Loucy (cell line): ENCODE data around the gene NCKAP5.

Experiments used
- H2AFZ ChIP-seq: fragments of 200-600 bp; sonication (generic); 2 replicates; pipeline ENCODE4 v1.6.0; 2016; ENCODE audit warnings: antibody characterized with exemption, mild to moderate bottlenecking, low read length, moderate library complexity
- H3F3A ChIP-seq: fragments of 200-600 bp; 2 replicates; pipeline ENCODE4 v1.6.0; 2016; ENCODE audit warnings: antibody characterized with exemption, low read depth, mild to moderate bottlenecking
- H3K27me3 ChIP-seq: fragments of 200-600 bp; sonication (generic); 2 replicates; pipeline ENCODE4 v1.6.1; 2014; ENCODE audit warnings: low read length, mild to moderate bottlenecking; ENCODE audit not compliant: insufficient read depth, poor library complexity, severe bottlenecking
- H3K36me3 ChIP-seq: fragments of 200-600 bp; sonication (generic); 2 replicates; pipeline ENCODE4 v1.6.1; 2016; ENCODE audit warnings: low read length; ENCODE audit not compliant: insufficient read depth
- H3K4me1 ChIP-seq: fragments of 200-600 bp; sonication (generic); 2 replicates; pipeline ENCODE4 v1.5.1; 2014; ENCODE audit warnings: low read length, mild to moderate bottlenecking; ENCODE audit not compliant: insufficient read depth, poor library complexity, severe bottlenecking
- H3K4me2 ChIP-seq: fragments of 200-600 bp; sonication (generic); 2 replicates; pipeline ENCODE4 v1.6.0; 2014; ENCODE audit warnings: antibody characterized with exemption, low read length, low read depth, mild to moderate bottlenecking; ENCODE audit not compliant: poor library complexity, severe bottlenecking
- H3K4me3 ChIP-seq: fragments of 200-600 bp; sonication (generic); 2 replicates; pipeline ENCODE4 v1.5.1; 2014; ENCODE audit warnings: low read length, mild to moderate bottlenecking, mixed read lengths; ENCODE audit not compliant: poor library complexity, severe bottlenecking
- H3K79me2 ChIP-seq: fragments of 200-600 bp; sonication (generic); 2 replicates; pipeline ENCODE4 v1.6.1; 2014; ENCODE audit warnings: low read length; ENCODE audit not compliant: insufficient read depth
- H3K9ac ChIP-seq: fragments of 200-600 bp; sonication (generic); 2 replicates; pipeline ENCODE4 v1.6.0; 2014; ENCODE audit warnings: mild to moderate bottlenecking, low read depth, low read length, moderate library complexity; ENCODE audit not compliant: poor library complexity, severe bottlenecking
- H3K9me2 ChIP-seq: fragments of 200-600 bp; sonication (generic); replicated peaks from 2 replicates; pipeline ENCODE4 v1.6.1; 2016; ENCODE audit warnings: low read depth, low read length, mixed read lengths
- H3K9me3 ChIP-seq: fragments of 200-600 bp; sonication (generic); 2 replicates; pipeline ENCODE4 v1.6.1; 2014; ENCODE audit warnings: mild to moderate bottlenecking, antibody characterized with exemption, low read length, low read depth; ENCODE audit not compliant: insufficient read depth
- H4K20me1 ChIP-seq: fragments of 200-600 bp; sonication (generic); 2 replicates; pipeline ENCODE4 v1.6.0; 2014; ENCODE audit warnings: antibody characterized with exemption, low read length, mild to moderate bottlenecking; ENCODE audit not compliant: insufficient read depth, poor library complexity, severe bottlenecking
- EZH2phosphoT487 ChIP-seq: fragments of 200-600 bp; IDR thresholded peaks from 2 replicates; pipeline ENCODE4 v1.6.1; 2018; ENCODE audit warnings: antibody characterized with exemption, mild to moderate bottlenecking, moderate library complexity, borderline replicate concordance
- TF ChIP-seq, protein P1 (sequence below): fragments of 200-600 bp; sonication (generic); conservative IDR thresholded peaks from 2 replicates; pipeline ENCODE4 v1.5.1; 2014; ENCODE audit warnings: mild to moderate bottlenecking, antibody characterized with exemption, low read length

The NCKAP5 gene

DNA sequence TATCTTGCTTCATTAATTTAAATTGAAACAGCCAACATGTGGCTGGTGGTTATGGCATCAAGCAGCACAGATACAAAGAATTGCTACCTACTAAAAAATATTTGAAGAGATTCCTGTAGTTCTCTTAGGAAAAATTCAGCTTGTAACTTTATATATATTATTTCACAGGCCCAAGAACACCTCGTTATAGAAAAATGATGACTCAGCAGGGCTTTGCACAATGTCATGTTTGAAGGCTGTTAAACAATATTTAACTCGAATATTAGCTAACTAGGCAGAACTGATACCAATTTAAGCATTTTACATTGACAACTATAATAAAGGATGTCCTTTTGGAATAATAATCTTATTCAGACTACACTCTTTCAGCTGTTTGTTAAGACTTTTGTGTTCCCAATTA lies 795.9 kb downstream of the NCKAP5 start:
- Histone ChIP-seq H3K9me3 (no peaks in the 10 kb centered on the region; the same call in 1 of the 2 replicates), H3K36me3 (no peaks in the 10 kb centered on the region), H3K4me2 (no peak overlapping the region), H3K4me3 (no peak overlapping the region), H3K9me2 (no peaks in the 10 kb centered on the region), H2AFZ (no peak overlapping the region), H4K20me1 (no peaks in the 10 kb centered on the region), H3K4me1 (no peaks in the 10 kb centered on the region), H3F3A (no peaks in the 10 kb centered on the region), H3K79me2 (no peaks in the 10 kb centered on the region), H3K9ac (no peak overlapping the region), H3K27me3 (no peaks in the 10 kb centered on the region)
- TF ChIP-seq, protein P1, sequence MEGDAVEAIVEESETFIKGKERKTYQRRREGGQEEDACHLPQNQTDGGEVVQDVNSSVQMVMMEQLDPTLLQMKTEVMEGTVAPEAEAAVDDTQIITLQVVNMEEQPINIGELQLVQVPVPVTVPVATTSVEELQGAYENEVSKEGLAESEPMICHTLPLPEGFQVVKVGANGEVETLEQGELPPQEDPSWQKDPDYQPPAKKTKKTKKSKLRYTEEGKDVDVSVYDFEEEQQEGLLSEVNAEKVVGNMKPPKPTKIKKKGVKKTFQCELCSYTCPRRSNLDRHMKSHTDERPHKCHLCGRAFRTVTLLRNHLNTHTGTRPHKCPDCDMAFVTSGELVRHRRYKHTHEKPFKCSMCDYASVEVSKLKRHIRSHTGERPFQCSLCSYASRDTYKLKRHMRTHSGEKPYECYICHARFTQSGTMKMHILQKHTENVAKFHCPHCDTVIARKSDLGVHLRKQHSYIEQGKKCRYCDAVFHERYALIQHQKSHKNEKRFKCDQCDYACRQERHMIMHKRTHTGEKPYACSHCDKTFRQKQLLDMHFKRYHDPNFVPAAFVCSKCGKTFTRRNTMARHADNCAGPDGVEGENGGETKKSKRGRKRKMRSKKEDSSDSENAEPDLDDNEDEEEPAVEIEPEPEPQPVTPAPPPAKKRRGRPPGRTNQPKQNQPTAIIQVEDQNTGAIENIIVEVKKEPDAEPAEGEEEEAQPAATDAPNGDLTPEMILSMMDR, result no peak
- TF ChIP-seq EZH2phosphoT487, result no peak

DNA sequence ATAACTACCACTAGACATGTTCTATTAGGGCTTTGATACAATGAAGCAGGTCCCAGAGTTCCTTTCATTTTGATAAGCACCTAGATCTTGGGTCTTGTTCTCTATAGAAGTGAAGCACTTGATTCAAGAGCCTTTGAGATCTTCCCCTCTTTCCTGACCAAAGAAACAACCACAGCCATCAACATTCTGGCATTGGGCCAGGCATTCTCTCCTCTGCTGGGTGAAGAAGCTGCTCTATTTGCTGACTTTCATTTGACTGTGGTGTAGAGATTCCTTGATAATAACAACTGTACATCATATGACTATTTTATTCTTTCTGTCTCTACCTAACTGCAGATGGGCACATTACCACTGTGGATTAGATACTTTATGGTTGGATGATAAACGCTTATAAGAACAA lies 801.7 kb downstream of the NCKAP5 start:
- H3K79me2 ChIP-seq, result no peaks in the 10 kb centered on the region

GRCh38 chr2:132761437-132761836 lies 806.8 kb downstream of the NCKAP5 start:
- H3K9me3 ChIP-seq, result peaks cover 3% of the 10 kb centered on the region; the same call in 1 of the 2 replicates
- no peaks in the 10 kb centered on the region for H3K9me2 ChIP-seq
- H3K4me2 ChIP-seq, result no peak overlapping the region
- TF ChIP-seq, protein P1, result no peak
- no peak for TF ChIP-seq EZH2phosphoT487
- H3K36me3 ChIP-seq, result no peaks in the 10 kb centered on the region
- no peak overlapping the region for H3K4me3 ChIP-seq
- no peaks in the 10 kb centered on the region for H3K79me2 ChIP-seq
- H4K20me1 ChIP-seq, result no peaks in the 10 kb centered on the region
- H3K27me3 ChIP-seq, result no peaks in the 10 kb centered on the region
- H3K4me1 ChIP-seq, result no peaks in the 10 kb centered on the region
- no peak overlapping the region for H3K9ac ChIP-seq
- H3F3A ChIP-seq, result no peaks in the 10 kb centered on the region
- H2AFZ ChIP-seq, result no peak overlapping the region

More for the DNA sequence above, 801.7 kb downstream of the NCKAP5 start:
- TF ChIP-seq, protein P1, result no peak
- no peak for TF ChIP-seq EZH2phosphoT487
- Histone ChIP-seq H3K9me2 (no peaks in the 10 kb centered on the region), H3K27me3 (no peaks in the 10 kb centered on the region), H3K4me1 (no peaks in the 10 kb centered on the region), H3K4me3 (no peak overlapping the region), H2AFZ (no peak overlapping the region), H3K4me2 (no peak overlapping the region), H3K36me3 (no peaks in the 10 kb centered on the region), H3K9me3 (peaks cover 1% of the 10 kb centered on the region; the same call in 1 of the 2 replicates), H3K9ac (no peak overlapping the region), H4K20me1 (no peaks in the 10 kb centered on the region), H3F3A (no peaks in the 10 kb centered on the region)
